PC-9 (cell line): ENCODE measurements around the gene PTPN1.

Experiments used
- CTCF ChIP-seq: fragments of 200-600 bp; sonication (generic); conservative IDR thresholded peaks from 2 replicates; pipeline ENCODE4 v1.6.1; 2017; ENCODE audit warnings: mixed run types, antibody characterized with exemption, mild to moderate bottlenecking, moderate library complexity
- EZH2 ChIP-seq: fragments of 200-600 bp; sonication (generic); IDR thresholded peaks from 2 replicates; pipeline ENCODE4 v1.8.0; 2017; ENCODE audit warnings: antibody characterized with exemption, low read depth

- no peak for TF ChIP-seq CTCF
- TF ChIP-seq EZH2, result no peak
These were observed 25.0 kb downstream of the PTPN1 start for GRCh38 chr20:50535162-50535561.
